Measurements from ENCODE around the gene HABP2. TPM values are rescaled to one million over a fixed set of nuclear protein-coding genes. Genes with fewer than 3 reads are reported as not detected.

Gene HABP2
- total and polyA plus RNA-seq, 2 experiments from 2014 or later: not detected

GRCh38 chr10:113630929-113631533, 78.2 kb downstream of the HABP2 start:
- no peak for TF ChIP-seq EZH2 (IDR thresholded peaks at IDR 0.05; ENCODE audit: low read depth, unreplicated experiment)
- TF ChIP-seq ZNF331 (CRISPR knock-in tag; IDR thresholded peaks at IDR 0.05; ENCODE audit: low read depth): no peak
- no peak for TF ChIP-seq CTCF (conservative IDR thresholded peaks at IDR 0.05; ENCODE audit: low read depth in 2 of 2)
- no peak for TF ChIP-seq EZH2phosphoT487 (IDR thresholded peaks at IDR 0.05; ENCODE audit: unreplicated experiment)
- TF ChIP-seq STAT1 (IDR thresholded peaks at IDR 0.05; ENCODE audit: unreplicated experiment): no peak
- no peak for TF ChIP-seq ETS1 (IDR thresholded peaks at IDR 0.05)
- no peak for TF ChIP-seq CREB1 (CRISPR knock-in tag; IDR thresholded peaks at IDR 0.05; ENCODE audit: low read depth)
- TF ChIP-seq NANOG (IDR thresholded peaks at IDR 0.05; ENCODE audit: borderline replicate concordance): no peak
- TF ChIP-seq JUNB (IDR thresholded peaks at IDR 0.05; ENCODE audit: unreplicated experiment): no peak
- TF ChIP-seq REST (IDR thresholded peaks at IDR 0.05; ENCODE audit: unreplicated experiment): no peak
- TF ChIP-seq POLR2AphosphoS5 (IDR thresholded peaks at IDR 0.05; ENCODE audit: low read depth): no peak
- no peak for TF ChIP-seq ZNF462 (CRISPR knock-in tag; IDR thresholded peaks at IDR 0.05)
- TF ChIP-seq ZNF114 (CRISPR knock-in tag; IDR thresholded peaks at IDR 0.05): no peak
- Histone ChIP-seq H2AFZ (0 out of 2 replicates have a peak overlapping the region, but pooled peaks have one; percentile 86), H3K9me2 (ENCODE audit: insufficient read depth) (no peaks in the 10 kb centered on the region), H3K4me3 (no peak overlapping the region), H4K20me1 (replicated peaks; ENCODE audit: insufficient read depth) (no peaks in the 10 kb centered on the region), H3K4me2 (no peak overlapping the region), H3K27ac (ENCODE audit: low read depth) (no peak overlapping the region), H3F3A (replicated peaks; ENCODE audit: low read depth) (no peaks in the 10 kb centered on the region), H3K36me3 (ENCODE audit: insufficient read depth) (no peaks in the 10 kb centered on the region; the same call in 1 of the 2 replicates), H3K79me2 (replicated peaks; ENCODE audit: insufficient read depth) (no peaks in the 10 kb centered on the region), H3K4me1 (ENCODE audit: insufficient read depth) (no peaks in the 10 kb centered on the region), H3K27me3 (ENCODE audit: insufficient read depth) (no peaks in the 10 kb centered on the region)
- H3K9me3 Mint-ChIP-seq: peaks cover 8% of the 10 kb centered on the region; the same call in 1 of the 3 replicates
- H3K27ac Mint-ChIP-seq: no peak overlapping the region
- H3K4me3 Mint-ChIP-seq: no peak overlapping the region
- H3K27me3 Mint-ChIP-seq (ENCODE audit: insufficient read depth, low read depth, poor library complexity): no peaks in the 10 kb centered on the region
- H3K4me1 Mint-ChIP-seq: peaks cover 8% of the 10 kb centered on the region
- H3K36me3 Mint-ChIP-seq (ENCODE audit: low read depth): no peaks in the 10 kb centered on the region
- no peak for ATAC-seq
- no peak for DNase-seq (ENCODE audit: low spot score)

Data from GM23338 (cell line).